Endothelial cell (in vitro differentiated cells): ENCODE data around the gene HSPBP1. TPM values are rescaled to one million over a fixed set of nuclear protein-coding genes. Genes with fewer than 3 reads are reported as not detected.

Experiments used
- DNase-seq: peaks from one replicate; pipeline ENCODE4 v3.0.0; 2021; ENCODE audit warnings: low spot score
- H3K27ac Mint-ChIP-seq: one replicate; pipeline ENCODE4 v1.8.0; 2021; ENCODE audit warnings: mixed read lengths, inconsistent platforms; ENCODE audit not compliant: unreplicated experiment
- H3K27me3 Mint-ChIP-seq: one replicate; pipeline ENCODE4 v1.8.0; 2021; ENCODE audit warnings: mild to moderate bottlenecking, moderate library complexity, mixed read lengths, inconsistent platforms; ENCODE audit not compliant: unreplicated experiment
- H3K36me3 Mint-ChIP-seq: one replicate; pipeline ENCODE4 v1.8.0; 2021; ENCODE audit warnings: mild to moderate bottlenecking, low read depth, mixed read lengths, inconsistent platforms; ENCODE audit not compliant: unreplicated experiment
- H3K4me1 Mint-ChIP-seq: one replicate; pipeline ENCODE4 v1.8.0; 2021; ENCODE audit warnings: mild to moderate bottlenecking, mixed read lengths, inconsistent platforms; ENCODE audit not compliant: unreplicated experiment
- H3K4me3 Mint-ChIP-seq: one replicate; pipeline ENCODE4 v1.8.0; 2021; ENCODE audit warnings: mild to moderate bottlenecking, mixed read lengths, inconsistent platforms; ENCODE audit not compliant: unreplicated experiment
- H3K9me3 Mint-ChIP-seq: one replicate; pipeline ENCODE4 v1.8.0; 2021; ENCODE audit warnings: mixed read lengths, inconsistent platforms; ENCODE audit not compliant: unreplicated experiment
- total RNA-seq: library from RNA; stranded (reverse); fragmentation: NEBNext Ultra II Directional; extraction: Animal tissue kit (Norgen Biotek cat#: 25700); gene quantifications from one replicate; pipeline ENCODE4 v1.2.1, GENCODE V29; 2021; ENCODE audit not compliant: unreplicated experiment
- TF ChIP-seq, protein P1 (sequence below): fragments of 200-600 bp; sonication (generic); IDR thresholded peaks from one replicate; pipeline ENCODE4 v1.5.0; 2021; ENCODE audit warnings: antibody characterized with exemption; ENCODE audit not compliant: unreplicated experiment

HSPBP1 gene
- total RNA-seq, 1 donor from 2014 or later: 24.6 TPM

DNA sequence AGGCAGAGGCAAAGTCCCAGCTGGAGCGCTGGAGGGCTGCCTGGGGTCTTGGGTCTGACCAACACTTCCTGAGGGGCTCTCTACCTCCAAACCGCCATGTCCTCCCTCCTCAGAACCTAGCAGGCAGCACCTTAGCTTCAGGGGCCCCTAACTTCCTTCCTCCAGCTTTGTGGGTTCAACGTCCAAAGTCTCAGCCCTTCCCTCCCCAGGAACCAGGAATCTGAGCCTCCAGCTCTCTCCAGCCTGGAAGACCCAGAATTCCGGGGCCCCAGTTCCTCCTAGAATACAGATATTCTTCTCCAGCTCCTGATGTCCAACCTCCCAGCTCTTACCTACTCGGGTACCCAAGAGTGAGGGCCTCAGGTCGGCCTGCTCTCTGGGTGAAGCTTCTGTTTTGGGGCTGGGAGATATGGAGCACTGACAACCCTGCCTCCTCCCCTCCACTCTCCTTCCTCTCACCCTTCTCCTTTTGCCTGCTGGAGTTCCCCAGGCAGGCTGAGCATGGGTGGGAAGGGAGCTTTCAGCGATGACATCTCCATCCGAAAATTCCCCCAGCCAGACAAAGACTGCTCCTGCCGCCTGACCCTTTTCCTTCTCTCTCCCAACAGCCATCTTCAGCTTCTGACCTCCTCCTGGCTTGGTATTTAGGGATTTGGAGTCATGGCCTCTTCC is 41.7 kb upstream of the HSPBP1 start:
- Mint-ChIP-seq H3K4me3 (no peak overlapping the region), H3K36me3 (peaks cover 7% of the 10 kb centered on the region), H3K9me3 (no peaks in the 10 kb centered on the region), H3K27ac (no peak overlapping the region), H3K4me1 (no peaks in the 10 kb centered on the region), H3K27me3 (peaks cover 8% of the 10 kb centered on the region)
- DNase-seq: no peak
- TF ChIP-seq, protein P1, sequence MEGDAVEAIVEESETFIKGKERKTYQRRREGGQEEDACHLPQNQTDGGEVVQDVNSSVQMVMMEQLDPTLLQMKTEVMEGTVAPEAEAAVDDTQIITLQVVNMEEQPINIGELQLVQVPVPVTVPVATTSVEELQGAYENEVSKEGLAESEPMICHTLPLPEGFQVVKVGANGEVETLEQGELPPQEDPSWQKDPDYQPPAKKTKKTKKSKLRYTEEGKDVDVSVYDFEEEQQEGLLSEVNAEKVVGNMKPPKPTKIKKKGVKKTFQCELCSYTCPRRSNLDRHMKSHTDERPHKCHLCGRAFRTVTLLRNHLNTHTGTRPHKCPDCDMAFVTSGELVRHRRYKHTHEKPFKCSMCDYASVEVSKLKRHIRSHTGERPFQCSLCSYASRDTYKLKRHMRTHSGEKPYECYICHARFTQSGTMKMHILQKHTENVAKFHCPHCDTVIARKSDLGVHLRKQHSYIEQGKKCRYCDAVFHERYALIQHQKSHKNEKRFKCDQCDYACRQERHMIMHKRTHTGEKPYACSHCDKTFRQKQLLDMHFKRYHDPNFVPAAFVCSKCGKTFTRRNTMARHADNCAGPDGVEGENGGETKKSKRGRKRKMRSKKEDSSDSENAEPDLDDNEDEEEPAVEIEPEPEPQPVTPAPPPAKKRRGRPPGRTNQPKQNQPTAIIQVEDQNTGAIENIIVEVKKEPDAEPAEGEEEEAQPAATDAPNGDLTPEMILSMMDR: no peak

DNA sequence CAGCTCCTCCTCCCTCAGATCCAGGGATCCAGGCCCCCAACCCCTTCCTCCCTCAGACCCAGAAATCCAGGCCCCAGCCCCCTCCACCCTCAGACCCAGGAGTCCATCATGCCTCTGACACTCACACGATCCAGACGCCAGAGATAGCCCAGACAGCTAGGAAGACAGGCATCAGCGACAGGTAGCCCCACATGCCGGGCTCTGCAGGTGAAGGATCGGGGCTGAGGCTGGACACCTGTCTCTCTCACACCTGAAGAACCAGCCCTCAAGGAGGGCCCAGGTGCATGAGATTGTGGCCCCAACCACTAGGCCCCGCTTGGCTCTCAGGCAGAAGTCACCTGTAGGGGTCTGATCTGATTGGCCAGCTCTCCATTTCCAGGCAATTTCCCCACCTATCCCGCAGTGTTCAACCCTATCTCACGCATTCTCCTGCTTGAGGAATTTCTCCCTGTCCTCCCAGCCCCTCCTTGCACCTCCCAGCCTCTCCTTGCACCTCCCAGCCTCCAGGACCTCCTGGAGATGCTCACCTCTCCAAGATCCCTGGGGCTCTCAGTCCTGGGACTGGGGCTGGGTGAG is 41.0 kb upstream of the HSPBP1 start:
- no peak for DNase-seq
- Mint-ChIP-seq H3K36me3 (peaks cover 7% of the 10 kb centered on the region), H3K27ac (no peak overlapping the region), H3K9me3 (no peaks in the 10 kb centered on the region), H3K4me1 (no peaks in the 10 kb centered on the region), H3K4me3 (no peak overlapping the region), H3K27me3 (peaks cover 6% of the 10 kb centered on the region)
- TF ChIP-seq, protein P1: no peak

DNA sequence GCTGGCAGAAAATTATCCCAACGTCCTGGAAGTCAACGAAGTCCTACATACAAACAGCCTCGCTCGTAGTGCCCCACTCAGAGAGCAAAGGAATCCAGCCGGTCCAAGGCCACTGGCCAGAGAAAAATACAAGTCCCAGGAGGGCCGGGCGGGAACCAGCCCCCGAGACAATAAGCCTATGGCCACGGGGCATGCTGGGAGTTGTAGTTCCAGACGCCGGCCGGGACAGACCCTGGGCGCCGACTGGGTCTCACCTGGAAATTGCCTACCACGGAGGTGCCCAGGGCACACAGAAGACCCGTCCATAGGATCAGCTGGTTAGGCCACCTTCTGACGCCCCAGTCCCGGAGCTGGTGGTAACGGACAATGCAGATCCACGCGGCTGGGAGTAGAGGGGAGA is 39.9 kb upstream of the HSPBP1 start:
- Mint-ChIP-seq H3K4me3 (peak overlapping the region; percentile 69), H3K4me1 (no peaks in the 10 kb centered on the region), H3K27me3 (peaks cover 6% of the 10 kb centered on the region), H3K36me3 (peaks cover 7% of the 10 kb centered on the region), H3K9me3 (no peaks in the 10 kb centered on the region), H3K27ac (no peak overlapping the region)
- TF ChIP-seq, protein P1: no peak
- DNase-seq: peak; percentile 74

DNA sequence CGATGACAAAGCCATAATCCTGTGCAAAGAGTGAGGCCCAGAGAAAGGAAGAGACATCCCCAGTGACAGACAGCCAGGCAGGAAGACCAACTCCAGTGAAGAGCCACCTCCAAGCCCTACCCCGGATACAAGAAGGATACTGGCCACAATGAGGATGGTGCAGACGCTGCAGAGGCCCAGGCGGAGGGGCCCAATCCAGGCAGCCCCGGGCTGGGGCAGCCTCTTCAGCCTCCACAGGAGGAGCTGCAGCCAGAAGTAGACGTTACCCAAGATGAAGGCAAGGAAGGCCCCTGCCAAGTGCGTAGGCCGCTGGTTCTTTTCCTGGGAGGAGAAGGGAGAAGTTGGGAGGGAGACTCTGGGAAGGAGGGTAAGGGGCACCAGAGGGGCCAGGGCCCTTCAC is 36.7 kb upstream of the HSPBP1 start:
- no peaks in the 10 kb centered on the region for H3K9me3 Mint-ChIP-seq
- H3K36me3 Mint-ChIP-seq: peaks cover under 1% of the 10 kb centered on the region
- no peak overlapping the region for H3K4me3 Mint-ChIP-seq
- H3K4me1 Mint-ChIP-seq: no peaks in the 10 kb centered on the region
- no peak for DNase-seq
- no peak overlapping the region for H3K27ac Mint-ChIP-seq
- H3K27me3 Mint-ChIP-seq: peaks cover 11% of the 10 kb centered on the region
- TF ChIP-seq, protein P1: no peak

DNA sequence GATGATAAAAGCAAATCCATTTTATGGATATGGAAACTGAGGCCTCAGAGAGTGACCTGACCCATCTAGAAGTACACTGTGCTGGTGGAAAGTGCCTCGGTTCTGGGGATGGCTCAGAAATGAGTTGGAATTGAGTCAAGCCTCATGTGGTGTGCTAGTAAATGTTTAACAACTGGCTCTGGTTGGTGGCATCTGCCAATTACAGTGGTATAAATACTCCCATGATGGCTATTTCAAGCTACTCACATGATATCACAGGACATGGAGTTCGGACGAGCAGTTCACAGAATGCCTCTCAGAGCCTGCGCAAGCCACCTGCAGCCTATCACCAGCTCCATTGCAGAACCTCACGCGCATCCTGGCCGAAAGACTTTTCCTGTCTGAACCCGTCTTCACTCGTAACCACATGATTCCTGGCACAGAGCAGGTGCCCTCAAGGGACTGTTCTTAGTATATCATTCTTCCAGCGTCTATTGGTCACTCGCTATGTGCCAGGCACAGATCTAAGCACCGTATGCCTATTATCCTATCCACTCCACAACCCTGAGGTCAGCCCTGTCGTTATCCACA is 36.1 kb upstream of the HSPBP1 start:
- no peak for DNase-seq
- H3K9me3 Mint-ChIP-seq: no peaks in the 10 kb centered on the region
- H3K4me1 Mint-ChIP-seq: no peaks in the 10 kb centered on the region
- no peaks in the 10 kb centered on the region for H3K36me3 Mint-ChIP-seq
- peaks cover 11% of the 10 kb centered on the region for H3K27me3 Mint-ChIP-seq
- no peak overlapping the region for H3K4me3 Mint-ChIP-seq
- TF ChIP-seq, protein P1: no peak
- no peak overlapping the region for H3K27ac Mint-ChIP-seq
